T-helper 1 cell treated with Interleukin-12 subunit alpha and Interleukin-12 subunit beta and Interleukin-4 antibody, amounts not matched to agents 30 μg/mL and 1 μg/mL, for 36 hours (primary cell): ENCODE data around the gene C10orf120.

Source experiments
- H3K27ac Mint-ChIP-seq: one replicate; pipeline ENCODE4 v1.8.0; 2021; ENCODE audit warnings: mild to moderate bottlenecking, mixed read lengths
- H3K27me3 Mint-ChIP-seq: one replicate; pipeline ENCODE4 v1.8.0; 2021; ENCODE audit warnings: low read depth, mixed read lengths
- H3K36me3 Mint-ChIP-seq: one replicate; pipeline ENCODE4 v1.8.0; 2021; ENCODE audit warnings: low read depth, mixed read lengths
- H3K4me1 Mint-ChIP-seq: one replicate; pipeline ENCODE4 v1.8.0; 2021; ENCODE audit warnings: low read depth, mixed read lengths
- H3K4me3 Mint-ChIP-seq: one replicate; pipeline ENCODE4 v1.8.0; 2021; ENCODE audit warnings: mild to moderate bottlenecking, moderate library complexity, mixed read lengths
- H3K9me3 Mint-ChIP-seq: one replicate; pipeline ENCODE4 v1.8.0; 2021; ENCODE audit warnings: mixed read lengths

C10orf120 gene

DNA sequence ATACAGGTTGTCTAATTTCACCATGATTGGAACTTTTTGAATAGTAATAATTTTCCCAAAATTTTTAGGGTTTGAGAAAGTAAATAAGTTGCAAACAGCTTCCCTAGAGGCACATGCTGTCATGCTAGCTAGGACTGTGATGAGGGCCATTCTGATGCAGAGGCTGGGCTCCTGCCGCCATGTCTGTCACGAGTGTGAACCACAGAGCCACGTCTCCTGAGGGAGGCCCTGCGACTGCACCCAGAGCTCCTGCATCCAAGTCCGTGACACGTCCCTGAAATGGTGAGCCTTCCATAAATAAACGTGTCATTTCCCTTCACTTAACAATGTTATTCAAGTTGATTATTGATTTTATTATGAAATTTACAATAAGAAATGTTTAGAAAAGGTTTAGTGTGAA is 40.0 kb downstream of the C10orf120 start:
- no peaks in the 10 kb centered on the region for H3K9me3 Mint-ChIP-seq
- H3K4me3 Mint-ChIP-seq, result no peak overlapping the region
- no peak overlapping the region for H3K27ac Mint-ChIP-seq

GRCh38 chr10:122659126-122659525 is 40.5 kb downstream of the C10orf120 start:
- H3K27me3 Mint-ChIP-seq, result peaks cover 13% of the 10 kb centered on the region
- H3K36me3 Mint-ChIP-seq, result no peaks in the 10 kb centered on the region
- H3K9me3 Mint-ChIP-seq, result no peaks in the 10 kb centered on the region
- H3K4me3 Mint-ChIP-seq, result no peak overlapping the region
- H3K4me1 Mint-ChIP-seq, result no peaks in the 10 kb centered on the region
- H3K27ac Mint-ChIP-seq, result no peak overlapping the region

More for the DNA sequence above, 40.0 kb downstream of the C10orf120 start:
- Mint-ChIP-seq H3K4me1 (no peaks in the 10 kb centered on the region), H3K27me3 (peaks cover 10% of the 10 kb centered on the region), H3K36me3 (no peaks in the 10 kb centered on the region)

- Mint-ChIP-seq H3K4me3 (no peak overlapping the region), H3K27me3 (peaks cover 16% of the 10 kb centered on the region), H3K36me3 (no peaks in the 10 kb centered on the region), H3K9me3 (no peaks in the 10 kb centered on the region), H3K27ac (no peak overlapping the region), H3K4me1 (no peaks in the 10 kb centered on the region)
Measured at GRCh38 chr10:122658356-122659049, 41.1 kb downstream of the C10orf120 start.

DNA sequence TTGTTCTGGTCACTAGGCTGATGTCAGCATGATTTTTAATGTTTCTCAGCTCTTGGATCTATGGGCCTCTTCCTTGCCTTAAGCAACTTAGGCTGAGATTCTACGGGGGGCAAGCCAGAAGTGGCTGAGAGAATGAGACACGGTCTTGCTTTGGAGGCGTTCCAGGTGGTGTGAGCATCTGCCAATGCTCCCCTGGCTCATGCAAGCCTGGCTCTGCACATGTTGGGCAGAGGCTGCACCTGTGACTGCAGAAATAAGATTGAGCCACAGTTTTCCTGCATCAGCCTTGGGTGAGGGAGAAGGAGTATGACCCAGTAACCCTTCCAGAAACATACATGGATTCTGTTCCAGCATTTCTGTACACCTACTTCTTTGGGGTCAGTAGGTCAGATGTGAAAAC is 41.9 kb downstream of the C10orf120 start:
- Mint-ChIP-seq H3K36me3 (no peaks in the 10 kb centered on the region), H3K27ac (no peak overlapping the region), H3K27me3 (peaks cover 24% of the 10 kb centered on the region), H3K9me3 (no peaks in the 10 kb centered on the region), H3K4me3 (no peak overlapping the region), H3K4me1 (no peaks in the 10 kb centered on the region)

DNA sequence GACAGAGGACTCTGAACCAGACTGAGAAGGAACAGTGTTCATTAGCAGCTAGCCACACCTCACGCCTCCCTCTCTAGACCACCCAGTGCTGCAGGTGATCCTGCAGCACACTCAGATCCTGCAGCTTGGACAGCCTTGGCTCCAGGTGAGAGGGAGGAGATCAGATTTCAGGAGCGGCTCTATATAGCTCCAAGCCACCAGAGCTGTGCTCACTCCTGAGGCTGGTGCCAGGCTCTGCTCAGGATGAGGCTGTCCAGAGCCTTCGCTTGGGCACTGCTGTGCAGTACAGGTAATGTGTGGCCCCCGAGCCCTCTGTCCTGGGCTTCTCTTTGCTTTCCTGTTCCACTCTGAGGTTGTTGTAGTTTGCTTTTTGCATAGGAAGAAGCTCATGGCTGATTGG is 42.4 kb downstream of the C10orf120 start:
- H3K27me3 Mint-ChIP-seq, result peaks cover 24% of the 10 kb centered on the region
- H3K9me3 Mint-ChIP-seq, result no peaks in the 10 kb centered on the region
- no peaks in the 10 kb centered on the region for H3K36me3 Mint-ChIP-seq
- H3K27ac Mint-ChIP-seq, result no peak overlapping the region
- no peak overlapping the region for H3K4me3 Mint-ChIP-seq
- H3K4me1 Mint-ChIP-seq, result no peaks in the 10 kb centered on the region

GRCh38 chr10:122656741-122657140 is 42.9 kb downstream of the C10orf120 start:
- Mint-ChIP-seq H3K9me3 (no peaks in the 10 kb centered on the region), H3K4me1 (no peaks in the 10 kb centered on the region), H3K27ac (no peak overlapping the region), H3K27me3 (peaks cover 28% of the 10 kb centered on the region), H3K36me3 (no peaks in the 10 kb centered on the region), H3K4me3 (no peak overlapping the region)

- Mint-ChIP-seq H3K9me3 (no peaks in the 10 kb centered on the region), H3K27ac (no peak overlapping the region), H3K27me3 (peaks cover 29% of the 10 kb centered on the region), H3K36me3 (no peaks in the 10 kb centered on the region), H3K4me3 (no peak overlapping the region), H3K4me1 (no peaks in the 10 kb centered on the region)
Measured at GRCh38 chr10:122656308-122656705, 43.3 kb downstream of the C10orf120 start.

DNA sequence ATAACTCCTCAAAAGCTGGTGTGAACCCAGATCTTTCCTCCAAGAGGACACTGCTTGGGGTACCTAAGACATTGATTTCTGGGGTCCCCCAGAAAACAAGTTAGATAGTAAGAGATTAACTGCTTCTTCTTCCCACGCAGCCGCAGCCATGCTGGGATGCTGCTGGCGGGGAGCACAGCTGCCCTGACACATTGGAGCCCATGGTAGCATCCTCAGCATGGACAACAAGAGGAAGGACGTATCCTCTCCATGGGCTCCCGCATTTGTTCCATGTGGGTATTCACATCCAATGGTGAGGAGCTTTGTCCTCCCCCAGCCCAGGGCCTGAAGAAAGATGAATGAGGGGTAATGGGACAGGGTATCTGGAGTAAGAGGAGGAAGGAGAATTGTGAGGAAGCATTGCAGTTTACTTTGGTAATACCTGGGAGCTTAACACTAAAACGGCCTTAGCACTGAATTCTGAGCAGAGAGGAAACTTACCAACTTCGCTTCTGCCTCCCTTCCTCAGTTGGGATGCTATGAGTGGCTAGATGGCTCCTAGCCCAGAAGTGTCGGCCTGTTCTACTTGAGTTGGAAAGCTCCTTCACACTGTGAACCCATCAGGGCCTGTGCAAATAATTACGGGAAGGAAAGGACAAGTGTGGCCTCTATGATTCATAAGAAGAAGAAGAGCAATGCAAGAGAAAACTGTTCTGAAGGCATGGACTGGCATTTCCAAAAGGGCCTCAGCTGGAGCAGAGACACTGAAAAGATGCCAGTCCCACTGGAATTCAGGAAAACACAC is 43.9 kb downstream of the C10orf120 start:
- Mint-ChIP-seq H3K27me3 (peaks cover 31% of the 10 kb centered on the region), H3K4me3 (no peak overlapping the region), H3K4me1 (no peaks in the 10 kb centered on the region), H3K27ac (no peak overlapping the region), H3K36me3 (no peaks in the 10 kb centered on the region), H3K9me3 (no peaks in the 10 kb centered on the region)

DNA sequence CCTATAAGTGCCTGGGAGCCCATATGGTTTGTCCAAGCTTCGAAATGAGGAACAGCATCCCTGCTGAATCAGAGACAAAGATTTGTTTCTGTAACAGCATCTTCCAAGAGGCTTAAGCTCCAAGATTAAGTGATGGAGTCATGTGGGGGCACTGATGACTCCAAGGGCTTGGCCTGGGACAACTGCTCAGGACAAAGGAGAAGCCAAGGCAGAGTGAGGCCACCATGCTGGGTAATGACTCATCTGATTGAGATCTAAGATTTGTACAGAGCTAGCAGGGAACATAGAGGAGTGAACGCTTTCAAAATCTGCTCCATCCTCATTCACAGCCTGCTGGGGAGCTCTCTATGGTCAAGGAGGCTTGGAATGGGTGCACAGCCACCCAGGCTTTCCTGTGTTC is 49.3 kb downstream of the C10orf120 start:
- H3K4me1 Mint-ChIP-seq, result no peaks in the 10 kb centered on the region
- H3K4me3 Mint-ChIP-seq, result no peak overlapping the region
- H3K27ac Mint-ChIP-seq, result no peak overlapping the region
- peaks cover 31% of the 10 kb centered on the region for H3K27me3 Mint-ChIP-seq
- no peaks in the 10 kb centered on the region for H3K9me3 Mint-ChIP-seq
- H3K36me3 Mint-ChIP-seq, result no peaks in the 10 kb centered on the region

DNA sequence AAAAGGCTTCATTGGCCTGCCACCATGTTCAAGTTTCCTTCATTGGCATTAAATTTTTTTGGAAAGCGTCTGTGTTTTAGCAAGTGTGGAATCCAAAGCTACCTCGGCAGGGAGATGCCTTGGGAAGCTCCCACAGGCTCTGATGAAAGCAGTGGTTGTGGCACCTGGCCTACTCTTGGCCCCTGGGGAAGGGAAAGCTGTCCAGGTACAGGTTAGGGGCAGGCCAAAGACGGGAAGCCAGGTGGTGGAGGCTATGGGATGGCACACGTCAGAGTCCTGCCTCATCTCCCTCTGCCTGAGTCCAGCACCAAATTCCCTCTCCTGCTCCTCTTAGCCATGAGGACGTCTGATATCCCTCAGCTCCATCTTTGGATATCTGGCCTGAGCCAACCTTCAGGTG is 49.7 kb downstream of the C10orf120 start:
- Mint-ChIP-seq H3K27me3 (peaks cover 27% of the 10 kb centered on the region), H3K27ac (no peak overlapping the region), H3K4me3 (no peak overlapping the region), H3K9me3 (no peaks in the 10 kb centered on the region), H3K4me1 (no peaks in the 10 kb centered on the region), H3K36me3 (no peaks in the 10 kb centered on the region)

GRCh38 chr10:122648599-122649428 is 50.8 kb downstream of the C10orf120 start:
- Mint-ChIP-seq H3K9me3 (no peaks in the 10 kb centered on the region), H3K36me3 (no peaks in the 10 kb centered on the region), H3K4me1 (no peaks in the 10 kb centered on the region), H3K27me3 (peaks cover 20% of the 10 kb centered on the region), H3K4me3 (no peak overlapping the region), H3K27ac (no peak overlapping the region)
